Stimulated activated naive CD8-positive, alpha-beta T cell treated with anti-CD3 and anti-CD28 coated beads, Interleukin-15, amount 100 ng/mL, for 72 hours (primary cell): Measurements from ENCODE around the gene ANO9.

Experiments
- ATAC-seq: fragments of 150-1000 bp; cut with Tn5 transposase; 2 replicates; pipeline ENCODE4 v1.10.0; 2021; ENCODE audit warnings: mild to moderate bottlenecking, moderate library complexity
- DNase-seq, 2 donors: peaks; one replicate each; pipeline ENCODE4 v3.0.0; 2021 to 2022
- H3K27ac Mint-ChIP-seq, 2 donors: one replicate each; pipeline ENCODE4 v1.8.0; 2022; ENCODE audit warnings: mild to moderate bottlenecking in 2 of 2, mixed read lengths in 2 of 2, moderate library complexity in 2 of 2
- H3K27me3 Mint-ChIP-seq: one replicate; pipeline ENCODE4 v1.8.0; 2022; ENCODE audit warnings: mixed read lengths
- H3K4me1 Mint-ChIP-seq: one replicate; pipeline ENCODE4 v1.8.0; 2022; ENCODE audit warnings: mild to moderate bottlenecking, mixed read lengths
- H3K4me3 Mint-ChIP-seq, 2 donors: one replicate each; pipeline ENCODE4 v1.8.0; 2022; ENCODE audit warnings: mild to moderate bottlenecking in 2 of 2, mixed read lengths in 2 of 2, moderate library complexity in 1 of 2
- H3K9me3 Mint-ChIP-seq, 2 donors: one replicate each; pipeline ENCODE4 v1.8.0; 2022; ENCODE audit warnings: mixed read lengths in 2 of 2

ANO9 gene

GRCh38 chr11:460331-461199 is 18.8 kb upstream of the ANO9 start:
- Mint-ChIP-seq H3K4me3 (no peak overlapping the region), H3K9me3 (no peaks in the 10 kb centered on the region), H3K27ac (peak overlapping the region in 1 of 2 donors; percentile 74), H3K4me1 (peaks cover 24% of the 10 kb centered on the region), H3K27me3 (no peaks in the 10 kb centered on the region)
- DNase-seq (no peak), ATAC-seq (no peak)

DNA sequence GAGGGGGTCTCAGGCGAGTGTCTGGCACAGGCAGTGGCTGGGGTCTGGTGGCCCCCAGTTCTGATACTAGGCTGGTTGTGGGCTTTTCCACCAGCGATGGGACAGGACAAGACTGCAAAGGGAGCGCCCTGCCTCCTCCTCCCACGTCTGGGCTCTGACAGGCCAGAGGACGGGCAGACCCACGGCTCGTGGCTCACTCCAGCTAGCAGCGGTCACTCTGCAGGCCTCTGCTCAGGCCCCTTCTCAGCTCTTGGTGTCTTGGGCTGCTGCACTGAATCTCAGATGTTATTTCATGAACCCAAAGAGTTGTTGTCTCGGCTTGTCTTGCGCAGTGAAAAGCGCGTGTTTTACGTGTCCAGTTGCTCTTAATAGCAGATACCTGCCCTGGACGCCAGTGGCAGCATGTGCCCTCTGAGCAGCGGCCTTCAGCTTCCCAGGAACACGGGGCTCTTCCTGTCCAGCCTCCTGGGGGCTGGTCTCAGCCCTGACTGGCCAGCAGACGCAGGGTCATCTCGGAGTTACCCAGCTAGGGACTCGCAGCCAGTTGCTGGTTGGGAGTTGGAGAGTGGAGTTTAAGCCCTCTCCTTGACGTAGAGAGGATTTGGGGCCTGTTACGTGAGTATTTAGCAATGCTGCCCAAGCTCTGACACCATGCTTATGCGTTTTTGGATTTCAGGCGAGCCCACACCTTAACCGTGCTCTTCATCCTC is 17.9 kb upstream of the ANO9 start:
- no peak for ATAC-seq
- H3K4me1 Mint-ChIP-seq, result peaks cover 33% of the 10 kb centered on the region
- DNase-seq, result no peak
- H3K9me3 Mint-ChIP-seq, result no peaks in the 10 kb centered on the region
- H3K27ac Mint-ChIP-seq, result peak overlapping the region in 1 of 2 donors; percentile 74
- no peaks in the 10 kb centered on the region for H3K27me3 Mint-ChIP-seq
- no peak overlapping the region for H3K4me3 Mint-ChIP-seq

DNA sequence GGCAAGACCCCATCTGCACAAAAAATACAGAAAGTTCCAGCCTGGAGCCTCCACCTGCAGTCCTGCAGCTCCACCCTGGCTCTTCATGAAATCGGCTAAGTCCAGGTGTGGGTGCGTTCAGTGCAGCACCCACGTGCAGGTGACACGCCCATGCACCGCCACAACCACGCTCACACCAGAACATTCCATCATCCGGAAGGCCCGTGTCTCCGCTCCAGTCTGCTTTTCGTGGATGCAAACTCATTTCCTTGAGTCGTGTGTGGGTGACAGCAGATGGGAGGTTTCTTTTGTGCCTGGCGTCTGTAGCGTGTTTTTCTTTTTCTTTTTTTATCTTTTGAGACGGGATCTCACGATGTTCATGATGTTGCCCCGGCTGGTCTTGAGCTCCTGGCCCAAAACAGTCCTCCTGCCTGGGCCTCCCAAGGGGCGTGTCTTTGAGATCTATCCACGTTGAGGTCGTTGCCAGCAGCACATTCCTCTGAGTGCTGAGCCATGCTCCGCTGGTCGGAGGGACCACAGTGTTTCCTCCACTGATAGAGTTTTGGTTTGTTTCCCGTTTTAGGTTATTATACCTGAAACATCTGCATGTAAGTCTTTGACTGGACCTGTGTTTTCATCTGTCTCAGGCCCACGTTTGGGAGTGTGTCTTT is 15.4 kb upstream of the ANO9 start:
- ATAC-seq, result peak; percentile 17
- Mint-ChIP-seq H3K27ac (no peak overlapping the region), H3K4me3 (peak overlapping the region; percentile 42 to 59), H3K27me3 (no peaks in the 10 kb centered on the region), H3K9me3 (no peaks in the 10 kb centered on the region), H3K4me1 (peaks cover 42% of the 10 kb centered on the region)
- no peak for DNase-seq

- Mint-ChIP-seq H3K9me3 (no peaks in the 10 kb centered on the region), H3K27ac (peak overlapping the region in 1 of 2 donors; percentile 15), H3K4me3 (peak overlapping the region; percentile 42 to 59), H3K4me1 (peaks cover 49% of the 10 kb centered on the region), H3K27me3 (no peaks in the 10 kb centered on the region)
- DNase-seq (peak in 1 of 2 donors; percentile 57), ATAC-seq (peak; percentile 94)
These were observed 14.7 kb upstream of the ANO9 start for GRCh38 chr11:456533-456932.

- Mint-ChIP-seq H3K27ac (peak overlapping the region; percentile 10 to 74), H3K9me3 (no peaks in the 10 kb centered on the region), H3K4me3 (no peak overlapping the region), H3K4me1 (peaks cover 56% of the 10 kb centered on the region), H3K27me3 (no peaks in the 10 kb centered on the region)
- no peak for DNase-seq
- ATAC-seq, result no peak
These were observed 13.8 kb upstream of the ANO9 start for GRCh38 chr11:455566-456147.

DNA sequence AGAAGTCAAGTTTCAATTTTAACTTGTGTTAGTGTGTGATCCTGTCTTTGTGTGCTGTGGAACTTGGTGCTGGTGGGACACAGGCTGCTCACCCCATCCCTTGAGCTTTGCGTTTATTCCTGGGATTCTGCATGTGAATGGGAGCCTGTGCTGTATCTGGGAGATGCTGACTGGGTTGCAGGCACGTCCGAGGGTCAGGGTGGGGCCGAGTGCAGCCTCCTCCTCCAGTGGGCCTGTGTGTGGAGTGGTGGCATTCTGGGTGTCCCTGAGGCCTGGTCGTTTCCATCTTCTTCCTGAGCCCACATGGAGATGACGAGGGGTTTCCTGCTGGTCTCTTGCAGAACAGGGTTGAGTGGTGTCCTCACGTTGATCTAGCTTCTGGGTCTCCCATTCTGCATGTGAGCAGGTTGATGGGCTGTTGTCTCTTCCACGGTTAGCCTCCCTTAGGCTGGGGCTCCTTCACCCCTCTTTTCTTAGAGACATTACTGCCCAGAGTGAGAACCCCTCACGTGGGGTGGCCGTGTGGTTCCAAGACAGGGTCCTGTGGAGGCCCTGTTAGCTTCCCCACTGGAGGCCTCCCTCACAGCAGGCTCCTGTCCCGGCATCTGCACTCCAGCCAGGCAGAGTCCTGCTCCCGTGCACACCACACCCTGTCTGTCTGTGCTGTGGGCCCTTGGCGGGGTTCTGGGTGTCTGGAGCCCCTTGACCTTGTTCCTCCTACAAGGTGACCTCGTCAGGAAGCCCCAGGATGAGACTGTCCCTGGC is 13.2 kb upstream of the ANO9 start:
- no peak overlapping the region for H3K4me3 Mint-ChIP-seq
- ATAC-seq (no peak), DNase-seq (no peak)
- no peaks in the 10 kb centered on the region for H3K27me3 Mint-ChIP-seq
- H3K4me1 Mint-ChIP-seq, result peaks cover 56% of the 10 kb centered on the region
- H3K27ac Mint-ChIP-seq, result peak overlapping the region; percentile 10 to 22
- no peaks in the 10 kb centered on the region for H3K9me3 Mint-ChIP-seq

GRCh38 chr11:454043-454442 is 12.2 kb upstream of the ANO9 start:
- Mint-ChIP-seq H3K4me1 (peaks cover 61% of the 10 kb centered on the region), H3K27ac (no peak overlapping the region), H3K9me3 (no peaks in the 10 kb centered on the region), H3K27me3 (no peaks in the 10 kb centered on the region), H3K4me3 (no peak overlapping the region)
- no peak for ATAC-seq
- DNase-seq, result no peak

- H3K27ac Mint-ChIP-seq, result no peak overlapping the region
- ATAC-seq, result no peak
These were observed 11.8 kb upstream of the ANO9 start for GRCh38 chr11:453564-453963.

DNA sequence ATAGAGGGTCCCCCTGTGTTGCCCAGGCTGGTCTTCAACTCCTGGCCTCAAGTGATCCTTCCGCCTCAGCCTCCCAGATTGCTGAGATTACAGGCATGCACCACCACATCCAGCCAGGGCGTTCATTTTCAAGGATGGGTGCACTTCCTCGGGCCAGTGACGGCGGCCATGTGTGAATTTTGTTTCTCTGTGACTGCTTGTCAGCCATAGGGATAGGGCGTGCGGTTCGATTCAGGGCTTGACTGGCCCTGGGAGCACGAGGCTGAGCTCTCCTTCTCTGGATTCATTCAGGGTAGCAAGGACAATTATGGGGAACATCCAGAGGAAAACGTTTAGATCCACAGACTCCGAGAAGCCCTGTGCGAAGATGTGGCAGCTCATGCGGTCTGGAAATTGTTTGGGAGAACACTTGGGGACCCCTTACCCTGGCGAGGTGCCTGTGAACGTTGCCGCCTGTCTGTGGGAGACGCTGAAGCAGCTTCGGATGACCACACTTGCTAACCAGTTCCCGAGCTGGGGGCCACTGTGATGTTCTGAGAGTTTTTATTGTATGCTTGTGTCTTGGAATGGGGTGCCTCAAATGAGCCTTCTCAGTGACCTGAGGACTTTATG is 11.2 kb upstream of the ANO9 start:
- DNase-seq, result no peak
- H3K4me1 Mint-ChIP-seq, result peaks cover 71% of the 10 kb centered on the region
- H3K4me3 Mint-ChIP-seq, result no peak overlapping the region
- H3K9me3 Mint-ChIP-seq, result no peaks in the 10 kb centered on the region
- ATAC-seq, result no peak
- no peaks in the 10 kb centered on the region for H3K27me3 Mint-ChIP-seq
- H3K27ac Mint-ChIP-seq, result no peak overlapping the region

More at GRCh38 chr11:453564-453963, 11.8 kb upstream of the ANO9 start:
- Mint-ChIP-seq H3K9me3 (no peaks in the 10 kb centered on the region), H3K4me1 (peaks cover 66% of the 10 kb centered on the region), H3K4me3 (no peak overlapping the region), H3K27me3 (no peaks in the 10 kb centered on the region)
- DNase-seq, result no peak

DNA sequence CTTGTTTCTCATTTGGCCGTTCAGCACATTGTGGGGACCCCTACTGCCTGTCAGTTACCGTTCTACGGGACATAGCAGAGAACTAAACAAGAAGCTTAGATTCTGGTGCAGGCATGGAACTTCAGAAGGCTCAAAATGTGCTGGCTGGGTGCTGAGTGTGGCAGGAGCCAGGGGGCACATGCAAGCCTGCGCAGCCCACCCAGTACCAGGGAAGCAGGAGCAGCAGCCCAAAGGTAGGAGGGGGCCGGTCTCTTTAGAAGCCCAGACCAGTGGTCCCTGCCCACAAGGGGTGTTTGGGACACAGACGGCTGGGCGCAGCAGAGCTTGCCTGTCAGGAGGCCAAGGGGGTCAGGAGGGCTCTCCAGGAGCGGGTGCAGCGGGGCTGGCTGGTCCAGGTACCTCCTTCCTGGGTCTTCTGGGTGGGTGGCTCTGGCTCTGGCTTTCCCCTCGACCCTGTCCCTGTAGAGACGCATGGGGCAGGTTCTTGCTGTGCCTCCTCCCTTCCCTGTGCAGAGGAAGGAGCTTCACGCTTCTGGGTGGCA is 10.5 kb upstream of the ANO9 start:
- ATAC-seq, result no peak
- Mint-ChIP-seq H3K4me1 (peaks cover 67% of the 10 kb centered on the region), H3K4me3 (peak overlapping the region in 1 of 2 donors; percentile 95), H3K27me3 (no peaks in the 10 kb centered on the region), H3K9me3 (no peaks in the 10 kb centered on the region), H3K27ac (peak overlapping the region in 1 of 2 donors; percentile 82)
- DNase-seq, result no peak

- ATAC-seq, result no peak
- Mint-ChIP-seq H3K4me3 (peak overlapping the region; percentile 92 to 95), H3K9me3 (no peaks in the 10 kb centered on the region), H3K27ac (no peak overlapping the region), H3K4me1 (peaks cover 62% of the 10 kb centered on the region), H3K27me3 (no peaks in the 10 kb centered on the region)
- DNase-seq, result no peak
These were observed 9.9 kb upstream of the ANO9 start for GRCh38 chr11:451738-452137.

GRCh38 chr11:450809-451451 is 9.1 kb upstream of the ANO9 start:
- Mint-ChIP-seq H3K27me3 (no peaks in the 10 kb centered on the region), H3K27ac (peak overlapping the region; percentile 22 to 93), H3K4me3 (peak overlapping the region; percentile 92 to 95), H3K4me1 (peaks cover 54% of the 10 kb centered on the region), H3K9me3 (no peaks in the 10 kb centered on the region)
- ATAC-seq (peak; percentile 29), DNase-seq (peak; percentile 66 to 73)

- H3K27ac Mint-ChIP-seq, result peak within 1 kb of the TSS; percentile 93 to 94
- H3K4me1 Mint-ChIP-seq, result peaks cover 46% of the 10 kb centered on the region
- H3K9me3 Mint-ChIP-seq, result no peaks in the 10 kb centered on the region
- no peaks in the 10 kb centered on the region for H3K27me3 Mint-ChIP-seq
- H3K4me3 Mint-ChIP-seq, result peak within 1 kb of the TSS; percentile 97 to 98
- DNase-seq (peak; percentile 88 to 94), ATAC-seq (peak; percentile 84)
These were observed 8.3 kb upstream of the ANO9 start, which contains the start of gene PTDSS2 for GRCh38 chr11:449889-450808. TSS of gene PTDSS2 (plus strand) at chr11:450279. CDS start at chr11:450456, 177 bp downstream.
